EH (cell line): Measurements from ENCODE around the gene NAAA.
"Not testable (repeated sequence)": the region's sequence is repeated elsewhere in the genome, so short reads cannot be mapped to it uniquely, and the experiment has no call there.

Experiments
- DNase-seq: peaks from one replicate; pipeline ENCODE4 v3.0.0-alpha.2; 2015; ENCODE audit warnings: low read depth

NAAA gene

GRCh38 chr4:75940692-75941253, at the start of gene NAAA:
Gene NAAA, minus strand, starts transcription at chr4:75941013. Its CDS starts 64 bp downstream, at chr4:75940949.
- DNase-seq: peak; percentile 66

DNA sequence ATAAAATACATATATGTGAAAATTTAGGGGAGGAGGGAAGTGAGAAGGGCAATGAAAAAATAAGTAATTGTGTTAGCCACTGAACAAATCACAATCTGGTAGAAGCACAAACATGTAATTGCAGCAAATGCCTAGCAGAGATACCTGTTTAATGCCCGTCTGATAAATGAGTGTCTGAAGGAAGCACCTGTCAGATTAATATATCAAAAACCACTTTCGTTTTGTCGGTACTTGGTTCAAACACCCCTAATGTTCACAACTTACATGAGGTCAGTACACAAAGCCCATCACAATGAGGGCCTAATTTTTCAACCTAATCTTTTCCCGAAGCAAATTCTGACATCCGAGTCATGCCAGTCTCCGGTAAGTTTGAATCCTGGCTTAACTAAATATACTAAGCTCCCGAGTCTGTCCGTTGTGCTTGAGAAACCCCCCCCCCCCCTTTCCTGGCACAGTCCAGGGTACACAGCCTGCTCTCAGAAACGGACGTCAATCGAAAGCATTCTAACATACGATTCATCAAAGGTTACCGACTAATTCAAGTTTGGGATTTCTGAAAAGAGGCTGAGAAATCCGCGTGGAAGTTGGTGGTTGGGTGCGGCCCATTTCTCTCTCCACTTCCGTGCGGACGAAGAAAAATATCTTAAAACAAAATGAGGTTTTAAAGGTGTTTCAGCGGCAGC, 49.2 kb upstream of the NAAA start:
- DNase-seq: peak; percentile 12

- DNase-seq: peak; percentile 94
Measured at GRCh38 chr4:75985116-75985515, 44.3 kb upstream of the NAAA start.

DNA sequence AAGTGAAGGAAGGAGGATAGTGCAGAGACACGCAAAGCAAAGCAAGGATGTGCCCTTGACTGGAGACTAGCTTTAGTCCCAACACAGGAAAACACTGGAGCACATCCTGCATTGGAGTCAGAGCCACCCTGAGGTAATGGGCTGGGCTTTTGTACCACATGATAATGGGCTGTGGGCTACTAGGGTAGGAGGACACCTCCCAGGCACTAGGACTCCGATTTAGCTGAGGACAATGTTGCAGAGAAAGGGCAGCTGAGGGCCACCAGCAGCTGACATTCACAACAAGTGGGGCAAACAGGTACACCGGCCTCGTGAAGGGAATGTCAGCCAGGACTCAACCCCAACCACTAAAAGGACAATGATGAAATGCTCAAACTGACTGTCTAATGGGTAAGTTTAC, 39.8 kb upstream of the NAAA start:
- DNase-seq: no peak

DNA sequence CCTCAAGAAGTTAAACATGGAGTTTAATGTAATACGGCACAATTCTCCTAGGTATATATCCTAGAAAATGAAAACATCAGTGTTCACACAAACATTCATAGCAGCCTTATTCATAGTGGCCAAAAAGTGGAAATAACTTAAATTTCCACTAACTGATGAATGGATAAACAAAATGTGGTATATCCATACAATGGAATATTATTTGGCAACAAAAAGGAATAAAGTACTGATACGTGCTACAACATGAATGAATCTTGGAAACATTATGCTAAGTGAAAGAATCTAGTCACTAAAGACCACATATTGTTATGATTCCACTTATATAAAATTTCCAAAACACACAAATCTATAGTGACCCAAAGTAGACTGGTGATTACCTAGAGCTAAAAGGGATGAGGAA, 35.4 kb upstream of the NAAA start:
- no peak for DNase-seq

- no peak for DNase-seq
Measured at GRCh38 chr4:75973766-75974165, 33.0 kb upstream of the NAAA start.

DNA sequence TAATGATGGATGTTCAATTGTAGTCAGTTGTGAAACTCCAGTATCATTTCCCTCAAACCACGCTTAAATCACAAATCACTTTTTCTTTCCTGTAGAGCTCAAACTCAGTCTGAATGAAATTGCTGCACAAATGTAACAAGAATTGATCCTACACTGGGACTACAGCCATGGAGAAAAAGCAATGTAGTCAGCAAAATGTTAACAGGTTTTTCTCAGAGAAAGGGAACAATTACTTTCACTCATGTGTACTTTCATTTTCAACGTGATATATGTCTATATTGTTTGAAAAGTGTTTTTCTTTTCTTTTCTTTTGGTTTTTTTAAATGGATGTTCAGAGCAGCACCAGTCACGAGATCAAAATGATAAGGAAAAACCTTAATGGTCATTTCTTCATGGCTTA, 27.3 kb upstream of the NAAA start:
- no peak for DNase-seq

GRCh38 chr4:75963558-75963957, 22.7 kb upstream of the NAAA start:
- no peak for DNase-seq

DNA sequence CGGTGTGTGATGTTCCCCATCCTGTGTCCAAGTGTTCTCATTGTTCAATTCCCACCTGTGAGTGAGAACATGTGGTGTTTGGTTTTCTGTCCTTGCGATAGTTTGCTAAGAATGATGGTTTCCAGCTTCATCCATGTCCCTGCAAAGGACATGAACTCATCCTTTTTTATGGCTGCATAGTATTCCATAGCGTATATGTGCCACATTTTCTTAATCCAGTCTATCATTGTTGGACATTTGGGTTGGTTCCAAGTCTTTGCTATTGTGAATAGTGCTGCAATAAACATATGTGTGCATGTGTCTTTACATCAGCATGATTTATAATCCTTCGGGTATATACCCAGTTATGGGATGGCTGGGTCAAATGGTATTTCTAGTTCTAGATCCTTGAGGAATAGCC, 21.3 kb upstream of the NAAA start:
- DNase-seq: not testable (repeated sequence)

DNA sequence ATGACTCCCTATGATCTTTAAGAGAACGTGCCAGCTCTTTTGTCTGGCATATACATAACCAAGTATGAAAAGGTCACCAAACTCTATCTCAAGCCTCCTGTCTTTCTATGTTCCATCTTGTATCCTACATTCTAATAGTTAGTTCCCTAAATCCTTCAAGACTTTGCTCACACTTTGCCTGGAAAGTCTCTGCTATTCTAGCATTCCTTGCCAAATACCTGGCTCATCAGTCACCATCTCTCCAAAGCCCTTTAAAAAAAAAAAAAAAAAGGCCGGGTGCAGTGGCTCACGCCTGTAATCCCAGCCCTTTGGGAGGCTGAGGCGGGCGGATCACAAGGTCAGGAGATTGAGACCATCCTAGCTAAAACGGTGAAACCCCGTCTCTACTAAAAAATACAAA, 17.7 kb upstream of the NAAA start:
- peak; percentile 58 for DNase-seq

DNA sequence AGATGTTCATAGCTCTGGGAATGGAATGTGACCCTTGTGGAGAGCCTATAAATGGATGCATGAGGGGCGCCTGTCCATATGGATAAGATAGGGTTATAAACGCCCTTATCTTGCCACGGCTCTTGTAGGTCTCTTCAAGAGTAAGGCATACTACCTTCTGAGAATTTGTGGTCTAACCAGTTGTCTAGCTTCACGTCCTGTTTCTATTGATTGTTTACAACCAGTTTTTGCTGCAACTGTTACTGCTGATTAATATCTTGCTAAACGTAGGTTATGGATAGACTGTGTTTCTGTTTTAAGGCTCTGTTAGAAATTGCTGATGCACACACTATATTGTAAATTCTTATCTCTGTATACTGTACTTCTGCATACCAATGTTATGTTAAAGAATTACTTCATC, 14.0 kb upstream of the NAAA start:
- DNase-seq: not testable (repeated sequence)

DNA sequence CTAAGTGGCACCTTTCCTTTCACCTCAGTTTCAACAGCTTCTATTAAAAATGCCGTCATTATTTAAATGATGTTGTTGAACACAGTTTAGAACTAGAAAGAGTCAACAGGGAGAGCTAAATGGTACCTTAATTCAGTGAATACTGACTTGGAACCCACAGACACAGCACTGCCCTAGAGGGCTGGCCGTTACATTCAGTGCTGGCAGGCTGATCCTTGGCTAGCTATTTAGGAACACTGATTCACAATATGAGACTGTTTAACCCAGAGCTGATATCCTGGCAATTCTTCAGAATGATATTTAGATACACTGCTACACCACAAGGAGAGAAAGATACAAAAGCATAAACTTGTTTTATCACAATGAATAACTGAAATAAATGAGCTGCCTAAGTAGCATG, 12.7 kb upstream of the NAAA start:
- no peak for DNase-seq

GRCh38 chr4:75950213-75950815, 9.5 kb upstream of the NAAA start:
- DNase-seq: peak; percentile 35

DNA sequence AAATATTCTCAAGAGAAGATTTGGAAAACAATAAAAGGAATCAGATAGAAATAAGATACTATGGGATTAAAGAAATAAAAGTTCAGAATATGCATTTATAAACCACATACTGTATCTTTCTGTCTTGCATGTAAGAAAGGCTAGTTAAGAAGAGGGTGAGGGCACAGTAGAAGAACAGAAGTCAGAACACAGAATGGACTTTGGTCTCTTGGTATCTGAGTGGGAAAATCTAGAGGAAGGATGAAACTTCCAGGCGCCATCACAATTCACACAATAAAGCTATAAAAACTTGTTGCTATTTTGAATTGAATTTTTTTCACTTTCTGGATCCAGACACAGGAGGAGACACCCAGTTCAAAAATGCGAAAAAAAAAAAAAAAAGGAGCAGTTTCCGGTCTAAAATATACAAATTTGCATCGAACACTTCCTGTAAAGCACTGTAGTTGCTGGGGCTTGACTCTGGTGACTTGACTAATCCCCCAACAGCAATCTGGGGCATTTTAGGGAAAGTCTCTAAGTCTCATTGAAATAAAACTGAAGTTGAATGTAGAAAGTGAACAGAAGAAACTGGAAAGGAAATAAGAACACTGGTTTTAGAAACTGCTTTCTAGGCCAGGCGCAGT, 8.1 kb upstream of the NAAA start:
- no peak for DNase-seq

- DNase-seq: peak; percentile 68
Measured at GRCh38 chr4:75939890-75940691, 722 bp downstream of the NAAA start.

- DNase-seq: no peak
Measured at GRCh38 chr4:75935628-75936027, 5.2 kb downstream of the NAAA start.

- no peak for DNase-seq
Measured at GRCh38 chr4:75930152-75930551, 10.7 kb downstream of the NAAA start.

- not testable (repeated sequence) for DNase-seq
Measured at GRCh38 chr4:75924916-75925315, 15.9 kb downstream of the NAAA start.

DNA sequence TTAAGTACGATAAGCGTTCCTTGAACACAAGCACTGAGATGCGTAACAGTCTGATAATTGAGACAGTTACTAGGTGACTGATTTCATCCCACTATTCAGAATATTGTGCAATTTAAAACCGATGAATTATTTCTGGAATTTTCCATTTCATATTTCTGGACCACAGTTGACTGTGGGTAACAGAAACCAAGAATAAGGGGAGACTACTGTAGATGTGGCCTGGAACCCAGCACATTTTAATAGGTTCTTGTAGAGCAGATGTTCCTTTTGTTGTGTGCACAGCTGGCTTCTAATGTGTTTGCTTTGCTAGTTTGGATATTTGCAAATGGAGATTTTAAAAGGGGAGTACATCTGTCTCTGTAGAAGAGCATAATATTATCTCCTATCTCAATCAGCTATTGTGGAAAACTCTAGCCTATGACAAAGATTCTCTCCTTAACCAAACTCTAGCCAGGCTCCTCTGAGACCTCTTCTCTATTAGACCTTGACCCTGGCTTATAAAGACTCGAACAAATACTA, 16.4 kb downstream of the NAAA start:
- no peak for DNase-seq

GRCh38 chr4:75922588-75922987, 18.2 kb downstream of the NAAA start:
- DNase-seq: no peak

- DNase-seq: no peak
Measured at GRCh38 chr4:75921910-75922309, 18.9 kb downstream of the NAAA start.

DNA sequence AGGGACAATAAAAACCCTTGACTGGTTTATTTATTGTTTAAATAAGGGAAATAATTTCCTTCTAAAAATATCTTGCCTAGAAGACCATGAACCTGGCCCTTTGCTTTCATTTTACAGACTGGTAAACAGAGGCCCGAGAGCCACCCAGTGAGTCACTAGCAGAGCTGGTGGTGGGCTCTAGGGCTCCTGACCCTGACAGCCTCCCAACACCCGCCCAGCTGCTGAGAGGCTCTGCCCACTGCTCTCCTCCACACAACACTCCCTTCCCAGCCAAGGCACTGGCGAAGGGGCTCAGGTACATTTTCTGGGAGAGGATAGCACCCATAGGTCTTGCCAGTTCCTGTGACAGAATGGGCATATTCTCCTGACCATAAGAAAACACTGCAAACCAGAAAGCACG, 20.5 kb downstream of the NAAA start:
- DNase-seq: no peak
